Suppressor macrophage treated with lipopolysaccharide for 1 hour (primary cell): ENCODE measurements around the gene UBTF.

Experiments
- DNase-seq, 3 donors: peaks; one replicate each; pipeline ENCODE4 v3.0.0-alpha.2; 2020 to 2022

The UBTF gene

DNA sequence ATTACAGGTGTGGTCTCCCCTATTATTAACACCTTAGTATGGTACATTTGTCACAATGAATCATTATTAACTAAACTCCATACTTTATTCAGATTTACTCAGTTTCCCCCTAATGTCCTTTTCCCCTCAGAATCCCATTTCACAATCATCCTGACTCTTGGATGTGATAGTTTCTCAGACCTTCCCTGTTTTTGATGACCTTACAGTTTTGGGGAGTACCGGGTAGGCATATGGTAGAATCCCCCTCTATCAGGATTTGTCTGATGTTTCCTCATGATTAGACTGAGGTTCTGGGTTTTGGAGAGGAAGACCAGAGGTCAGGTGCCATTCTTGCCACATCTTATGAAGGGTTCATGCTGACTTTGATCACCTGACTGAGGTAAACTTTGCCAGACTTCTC lies 55.0 kb downstream of the UBTF start:
- no peak for DNase-seq

DNA sequence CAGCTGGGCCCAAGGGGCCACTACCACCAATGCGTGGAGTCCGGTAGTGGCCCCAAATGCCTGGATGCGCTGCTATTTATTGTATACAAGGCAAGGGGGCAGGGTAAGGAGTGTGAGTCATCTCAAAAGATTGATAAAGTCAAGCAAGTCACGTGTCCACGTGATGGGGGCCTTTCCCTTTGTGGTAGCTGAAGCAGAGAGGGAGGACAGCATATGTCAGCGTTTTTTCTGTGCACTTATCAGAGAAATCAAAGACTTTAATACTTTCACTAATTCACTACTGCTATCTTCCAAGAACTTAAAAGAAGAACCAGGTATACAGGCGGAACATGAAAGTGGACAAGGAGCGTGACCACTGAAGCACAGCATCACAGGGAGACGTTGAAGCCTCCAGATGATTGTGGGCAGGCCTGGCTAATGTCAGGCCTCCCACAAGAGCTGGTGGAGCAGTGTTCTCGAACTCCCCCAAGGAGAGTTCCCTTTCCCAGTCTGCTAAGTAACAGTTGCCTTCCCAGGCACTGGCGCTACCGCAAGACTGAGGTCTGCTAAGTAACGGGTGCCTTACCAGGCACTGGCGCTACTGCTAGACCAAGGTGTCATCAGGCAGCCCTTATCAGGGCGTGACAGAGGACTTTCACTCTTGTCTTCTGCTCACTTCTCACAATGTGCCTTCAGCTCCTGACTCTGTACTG lies 59.8 kb downstream of the UBTF start:
- no peak for DNase-seq

DNA sequence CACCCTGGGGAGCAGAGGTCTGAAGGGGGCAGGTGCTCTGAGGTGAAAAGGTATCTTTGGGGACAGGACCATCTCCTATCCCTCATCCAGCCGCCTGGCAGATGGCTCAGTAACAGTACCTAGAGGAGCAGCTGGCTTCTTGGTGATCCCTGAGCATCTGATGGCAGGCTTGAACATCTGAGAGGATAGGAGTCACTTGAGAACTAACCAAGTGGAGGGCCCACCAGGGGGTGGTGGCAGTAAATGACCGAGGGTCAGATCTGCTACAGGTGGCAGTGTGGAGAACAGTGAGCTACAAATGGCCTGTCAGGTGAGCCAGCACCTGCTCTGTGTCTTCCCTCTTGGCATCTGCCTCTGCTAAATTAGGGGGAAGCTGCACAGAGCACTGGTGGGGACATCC lies 64.0 kb downstream of the UBTF start:
- no peak for DNase-seq
